ENCODE data around the gene GPR75. TPM values are rescaled to one million over a fixed set of nuclear protein-coding genes. Genes with fewer than 3 reads are reported as not detected.
A peak's percentile ranks its signal among the peaks of the same experiment; 100 is the strongest.

Gene GPR75
- 2.0 TPM in 2 replicates for total RNA-seq (2012; rRNA removed)

DNA sequence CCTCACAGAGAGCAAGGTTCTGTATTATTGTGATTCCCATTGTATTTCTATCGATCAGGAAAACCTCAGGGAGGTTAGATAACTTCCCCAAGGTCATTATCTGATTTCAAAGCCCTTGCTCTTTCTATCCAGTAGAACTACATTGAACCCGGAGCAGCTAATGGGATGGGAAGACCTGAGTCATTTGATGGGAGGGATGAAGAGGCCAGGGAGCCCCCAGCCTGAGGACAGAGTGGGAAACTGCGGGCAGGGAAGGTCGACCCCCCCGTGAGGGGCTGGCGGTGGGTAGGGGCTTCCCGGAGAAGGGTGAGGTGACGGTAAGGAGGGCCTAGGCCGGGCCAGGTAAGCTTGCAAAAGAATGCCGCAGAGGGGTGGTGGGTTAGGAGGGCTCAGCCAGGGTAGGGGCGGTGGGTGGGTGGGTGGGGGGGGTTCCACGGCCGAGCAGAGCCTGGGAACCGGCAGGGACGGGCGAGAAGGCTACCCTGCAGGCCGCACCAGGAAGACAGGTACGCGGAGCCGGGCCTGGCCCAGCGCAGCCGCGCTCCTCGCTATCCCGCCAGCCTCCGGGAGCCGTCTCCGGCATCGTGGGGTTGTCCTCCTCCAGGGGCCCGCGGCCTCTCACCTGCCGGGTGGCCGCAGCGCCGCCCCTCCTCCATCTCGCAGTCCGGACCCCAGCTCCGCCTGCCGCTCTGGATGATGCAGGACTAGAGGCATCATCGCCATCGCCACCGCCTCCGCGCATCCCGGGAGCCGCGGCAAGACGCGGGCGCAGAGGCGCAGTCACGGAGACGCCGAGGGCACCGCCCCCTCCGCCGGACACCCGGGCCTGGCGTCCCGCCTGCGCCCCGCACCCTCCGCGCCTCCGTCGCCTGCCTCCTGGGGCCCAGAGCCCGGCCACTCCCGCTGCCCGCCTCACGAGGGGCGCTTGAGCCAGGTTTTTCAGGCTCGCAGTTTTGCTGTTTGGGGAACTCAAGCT is at the start of gene GPR75:
Gene GPR75 (minus strand): TSS at position 762 of the 976 bp plus-strand sequence. CDS start 5,211 bp downstream, outside the sequence.
- Histone ChIP-seq H3K4me1 (ENCODE audit: control insufficient read depth, insufficient read depth, low read length) (no peaks in the 10 kb centered on the region), H3K9me3 (replicated peaks; ENCODE audit: low read length) (no peaks in the 10 kb centered on the region), H3K4me3 (ENCODE audit: low read length) (no peak within 1 kb of the TSS), H3K27me3 (ENCODE audit: control insufficient read depth, insufficient read depth, low read length) (no peaks in the 10 kb centered on the region), H3K4me2 (ENCODE audit: low read length) (peak within 1 kb of the TSS; percentile 38), H3K9ac (ENCODE audit: low read depth, low read length) (no peak within 1 kb of the TSS), H3K36me3 (ENCODE audit: insufficient read depth, low read length) (peaks cover 17% of the 10 kb centered on the region)

DNA sequence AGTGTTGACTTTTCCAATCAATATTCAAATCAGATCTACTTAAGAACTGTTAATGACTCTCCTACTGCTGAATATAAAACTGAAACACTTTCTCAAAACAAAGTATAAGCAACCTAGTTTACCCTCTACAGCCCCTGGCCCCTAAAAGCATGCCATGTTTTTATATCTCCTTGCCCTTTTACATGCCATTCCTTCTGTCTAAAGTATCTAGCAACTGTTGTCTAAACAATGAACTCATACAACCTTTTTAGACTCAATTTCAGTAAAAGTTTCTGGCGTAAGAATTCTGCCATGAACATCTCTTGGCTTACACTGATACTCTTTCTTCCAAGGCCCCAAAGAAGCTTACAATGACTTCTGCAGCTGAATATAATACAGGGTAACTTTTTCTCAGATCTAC is 47.8 kb upstream of the GPR75 start:
- Histone ChIP-seq H3K36me3 (ENCODE audit: insufficient read depth, low read length) (peaks cover 72% of the 10 kb centered on the region), H3K4me2 (ENCODE audit: low read length) (no peak overlapping the region), H3K4me3 (ENCODE audit: low read length) (no peak overlapping the region), H3K4me1 (ENCODE audit: control insufficient read depth, insufficient read depth, low read length) (no peaks in the 10 kb centered on the region), H3K9me3 (replicated peaks; ENCODE audit: low read length) (no peaks in the 10 kb centered on the region), H3K27me3 (ENCODE audit: control insufficient read depth, insufficient read depth, low read length) (no peaks in the 10 kb centered on the region), H3K9ac (ENCODE audit: low read depth, low read length) (no peak overlapping the region)

DNA sequence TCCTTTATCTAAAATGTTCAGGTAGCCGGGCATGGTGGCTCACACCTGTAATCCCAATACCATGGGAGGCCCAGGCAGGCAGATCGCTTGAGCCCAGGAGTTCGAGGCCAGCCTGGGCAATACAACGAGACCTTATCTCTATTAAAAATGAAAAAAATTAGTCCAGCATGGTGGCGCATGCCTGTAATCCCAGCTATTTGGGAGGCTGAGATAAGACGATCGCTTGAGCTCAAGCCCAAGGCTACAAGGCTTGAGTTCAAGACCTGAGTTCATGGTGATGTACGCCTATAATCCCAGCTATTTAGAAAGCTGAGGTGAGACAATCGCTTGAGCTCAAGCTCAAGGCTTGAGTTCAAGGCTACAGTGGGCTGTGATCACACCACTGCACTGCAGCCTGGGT is 45.6 kb upstream of the GPR75 start:
- no peak overlapping the region for H3K4me3 ChIP-seq (ENCODE audit: low read length)
- H3K27me3 ChIP-seq (ENCODE audit: control insufficient read depth, insufficient read depth, low read length) = no peaks in the 10 kb centered on the region
- H3K4me1 ChIP-seq (ENCODE audit: control insufficient read depth, insufficient read depth, low read length) = no peaks in the 10 kb centered on the region
- H3K4me2 ChIP-seq (ENCODE audit: low read length) = no peak overlapping the region
- H3K36me3 ChIP-seq (ENCODE audit: insufficient read depth, low read length) = peaks cover 91% of the 10 kb centered on the region
- H3K9me3 ChIP-seq (replicated peaks; ENCODE audit: low read length) = no peaks in the 10 kb centered on the region
- no peak overlapping the region for H3K9ac ChIP-seq (ENCODE audit: low read depth, low read length)

DNA sequence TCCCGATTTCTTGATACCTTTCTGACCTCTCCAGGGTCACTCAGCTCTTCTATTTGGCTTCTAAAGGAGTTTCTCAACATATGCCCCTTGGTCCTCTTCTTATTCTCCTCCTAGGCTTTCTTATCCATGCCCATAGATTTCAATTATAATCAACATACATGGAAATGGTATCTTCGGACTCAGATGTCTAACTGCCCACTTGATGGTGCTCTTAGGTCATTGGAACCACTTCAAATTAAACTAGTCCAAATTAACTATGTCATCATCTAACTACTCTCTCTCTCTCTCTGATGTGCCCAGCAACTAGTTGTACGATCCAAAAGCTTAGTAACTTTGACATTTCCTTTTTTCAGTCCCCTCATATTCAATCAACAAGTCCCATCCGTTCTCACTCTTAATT is 43.2 kb upstream of the GPR75 start:
- Histone ChIP-seq H3K36me3 (ENCODE audit: insufficient read depth, low read length) (peaks cover 81% of the 10 kb centered on the region), H3K4me1 (ENCODE audit: control insufficient read depth, insufficient read depth, low read length) (no peaks in the 10 kb centered on the region), H3K4me2 (ENCODE audit: low read length) (no peak overlapping the region), H3K4me3 (ENCODE audit: low read length) (no peak overlapping the region), H3K27me3 (ENCODE audit: control insufficient read depth, insufficient read depth, low read length) (no peaks in the 10 kb centered on the region), H3K9me3 (replicated peaks; ENCODE audit: low read length) (no peaks in the 10 kb centered on the region), H3K9ac (ENCODE audit: low read depth, low read length) (no peak overlapping the region)

DNA sequence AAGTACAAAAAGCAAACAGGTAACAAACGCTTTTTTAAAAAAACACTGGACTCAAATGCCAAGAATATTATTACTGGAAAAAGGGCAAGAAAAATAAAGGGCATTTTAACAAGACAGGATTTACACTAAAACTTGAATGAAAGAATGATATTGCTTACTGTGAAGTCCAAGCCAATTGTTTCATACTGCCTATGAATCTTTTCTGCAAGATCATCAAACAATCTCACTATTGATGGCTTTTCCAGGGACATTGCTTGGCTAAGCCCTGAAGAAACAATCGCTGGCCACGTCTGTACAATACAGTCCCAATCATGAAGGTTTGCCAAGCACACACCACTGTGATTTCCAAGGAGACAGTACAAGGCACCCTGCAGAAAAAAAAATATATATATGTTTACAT is 41.4 kb upstream of the GPR75 start:
- Histone ChIP-seq H3K9me3 (replicated peaks; ENCODE audit: low read length) (no peaks in the 10 kb centered on the region), H3K9ac (ENCODE audit: low read depth, low read length) (no peak overlapping the region), H3K4me2 (ENCODE audit: low read length) (no peak overlapping the region), H3K27me3 (ENCODE audit: control insufficient read depth, insufficient read depth, low read length) (no peaks in the 10 kb centered on the region), H3K4me3 (ENCODE audit: low read length) (no peak overlapping the region), H3K4me1 (ENCODE audit: control insufficient read depth, insufficient read depth, low read length) (peaks cover 11% of the 10 kb centered on the region), H3K36me3 (ENCODE audit: insufficient read depth, low read length) (peaks cover 73% of the 10 kb centered on the region)

DNA sequence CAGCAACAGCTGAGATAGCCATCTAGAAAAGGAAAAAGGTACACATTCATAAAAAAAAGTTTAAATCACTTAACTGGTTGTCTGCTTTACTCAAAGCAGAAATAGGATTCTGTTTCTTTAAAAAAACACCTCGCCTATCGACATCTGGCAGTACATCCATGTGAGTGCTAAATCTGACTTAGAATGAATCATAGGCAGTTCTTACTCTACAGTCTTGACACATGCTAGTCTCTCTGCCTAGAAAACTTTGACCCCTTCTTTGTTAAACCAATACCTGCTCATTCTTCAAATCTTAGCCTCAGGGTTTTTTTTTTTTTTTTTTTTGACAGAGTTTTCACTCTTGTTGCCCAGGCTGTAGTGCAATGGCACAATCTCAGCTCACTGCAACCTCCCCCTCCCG is 37.1 kb upstream of the GPR75 start:
- Histone ChIP-seq H3K4me2 (ENCODE audit: low read length) (no peak overlapping the region), H3K27me3 (ENCODE audit: control insufficient read depth, insufficient read depth, low read length) (no peaks in the 10 kb centered on the region), H3K36me3 (ENCODE audit: insufficient read depth, low read length) (peaks cover 71% of the 10 kb centered on the region), H3K4me1 (ENCODE audit: control insufficient read depth, insufficient read depth, low read length) (peaks cover 11% of the 10 kb centered on the region), H3K9ac (ENCODE audit: low read depth, low read length) (no peak overlapping the region), H3K4me3 (ENCODE audit: low read length) (no peak overlapping the region), H3K9me3 (replicated peaks; ENCODE audit: low read length) (no peaks in the 10 kb centered on the region)

DNA sequence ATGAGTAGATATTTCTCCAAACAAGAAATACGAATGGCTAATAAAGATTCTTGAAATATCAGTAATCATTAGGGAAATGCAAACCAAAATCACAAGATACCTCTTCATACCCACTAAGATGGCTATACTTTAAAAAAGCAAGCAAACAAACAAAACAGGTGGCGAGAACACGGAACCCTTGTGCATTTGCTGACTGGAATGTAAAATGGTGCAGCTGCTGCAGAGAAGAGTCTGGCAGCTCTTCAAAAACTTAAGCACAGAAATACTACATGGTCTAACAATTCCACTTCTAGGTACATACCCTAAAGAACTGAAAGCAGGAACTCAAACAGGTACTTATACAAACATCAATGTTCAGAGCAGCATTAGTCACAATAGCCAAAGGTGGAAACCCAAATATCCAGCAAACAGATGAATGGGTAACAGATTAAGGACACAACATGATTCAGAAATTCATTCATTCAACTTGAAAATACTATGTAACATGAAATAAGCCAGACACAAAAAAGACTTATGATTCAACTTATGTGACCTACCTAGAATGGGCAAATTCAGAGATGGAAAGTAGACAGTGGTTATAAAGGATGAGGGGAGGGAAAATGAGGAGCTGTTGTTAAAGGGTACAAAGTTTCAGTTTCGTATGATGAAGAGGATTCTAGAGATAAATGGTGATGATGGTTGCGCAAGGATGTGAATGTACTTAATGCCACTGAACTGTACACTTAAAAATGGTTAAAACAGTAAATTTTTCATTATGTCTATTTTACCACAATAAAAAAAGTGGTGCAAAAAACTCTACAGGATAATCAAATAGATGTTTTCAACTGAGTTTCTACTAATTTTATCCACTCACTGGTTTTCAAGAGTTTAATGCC is 26.9 kb upstream of the GPR75 start:
- no peak overlapping the region for H3K4me2 ChIP-seq (ENCODE audit: low read length)
- peaks cover 77% of the 10 kb centered on the region for H3K36me3 ChIP-seq (ENCODE audit: insufficient read depth, low read length)
- no peak overlapping the region for H3K4me3 ChIP-seq (ENCODE audit: low read length)

DNA sequence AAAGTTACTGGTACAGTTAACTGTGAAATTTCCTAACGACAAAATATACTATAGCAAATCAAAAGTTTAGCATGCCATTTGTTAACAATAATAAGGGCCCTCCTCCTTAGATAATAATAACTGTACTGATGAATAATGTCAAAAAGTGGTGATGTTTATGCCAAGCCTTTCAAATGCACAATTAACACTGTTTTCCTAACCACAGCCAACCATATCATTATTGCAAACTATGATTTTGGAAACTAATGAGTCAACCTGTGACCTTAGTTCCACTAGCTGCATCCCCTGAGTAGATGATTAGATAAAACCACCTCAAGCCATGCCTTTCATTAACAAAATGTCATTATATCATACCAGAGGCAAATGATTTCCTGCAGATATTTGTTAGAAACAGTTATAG is 25.1 kb upstream of the GPR75 start:
- Histone ChIP-seq H3K4me2 (ENCODE audit: low read length) (no peak overlapping the region), H3K9ac (ENCODE audit: low read depth, low read length) (no peak overlapping the region), H3K4me3 (ENCODE audit: low read length) (no peak overlapping the region), H3K27me3 (ENCODE audit: control insufficient read depth, insufficient read depth, low read length) (no peaks in the 10 kb centered on the region), H3K4me1 (ENCODE audit: control insufficient read depth, insufficient read depth, low read length) (peaks cover 17% of the 10 kb centered on the region), H3K36me3 (ENCODE audit: insufficient read depth, low read length) (peaks cover 61% of the 10 kb centered on the region), H3K9me3 (replicated peaks; ENCODE audit: low read length) (no peaks in the 10 kb centered on the region)

More for the DNA sequence above, 26.9 kb upstream of the GPR75 start:
- Histone ChIP-seq H3K27me3 (ENCODE audit: control insufficient read depth, insufficient read depth, low read length) (no peaks in the 10 kb centered on the region), H3K9me3 (replicated peaks; ENCODE audit: low read length) (no peaks in the 10 kb centered on the region), H3K4me1 (ENCODE audit: control insufficient read depth, insufficient read depth, low read length) (peaks cover under 1% of the 10 kb centered on the region), H3K9ac (ENCODE audit: low read depth, low read length) (no peak overlapping the region)

DNA sequence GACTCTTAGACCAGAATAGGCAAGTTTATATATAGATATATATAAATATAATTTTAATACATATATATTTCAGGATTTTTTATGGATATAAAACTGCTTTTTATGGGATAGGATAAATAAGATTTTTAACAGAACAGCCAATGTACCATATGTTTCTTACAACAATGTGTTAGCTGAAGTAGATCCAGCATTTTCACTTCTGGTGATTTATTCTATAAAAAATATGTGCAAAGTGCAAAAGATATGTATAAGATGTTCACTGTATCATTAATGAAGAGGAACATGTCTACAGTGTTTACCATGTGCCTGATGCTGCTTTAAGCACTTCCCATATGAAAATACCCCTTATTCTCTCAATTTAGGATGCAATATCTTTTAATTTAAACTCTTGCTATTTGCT is 22.2 kb upstream of the GPR75 start:
- H3K36me3 ChIP-seq (ENCODE audit: insufficient read depth, low read length) = peaks cover 52% of the 10 kb centered on the region
- H3K4me1 ChIP-seq (ENCODE audit: control insufficient read depth, insufficient read depth, low read length) = peaks cover 21% of the 10 kb centered on the region
- no peak overlapping the region for H3K4me3 ChIP-seq (ENCODE audit: low read length)
- H3K27me3 ChIP-seq (ENCODE audit: control insufficient read depth, insufficient read depth, low read length) = no peaks in the 10 kb centered on the region
- no peaks in the 10 kb centered on the region for H3K9me3 ChIP-seq (replicated peaks; ENCODE audit: low read length)
- no peak overlapping the region for H3K4me2 ChIP-seq (ENCODE audit: low read length)
- H3K9ac ChIP-seq (ENCODE audit: low read depth, low read length) = no peak overlapping the region

DNA sequence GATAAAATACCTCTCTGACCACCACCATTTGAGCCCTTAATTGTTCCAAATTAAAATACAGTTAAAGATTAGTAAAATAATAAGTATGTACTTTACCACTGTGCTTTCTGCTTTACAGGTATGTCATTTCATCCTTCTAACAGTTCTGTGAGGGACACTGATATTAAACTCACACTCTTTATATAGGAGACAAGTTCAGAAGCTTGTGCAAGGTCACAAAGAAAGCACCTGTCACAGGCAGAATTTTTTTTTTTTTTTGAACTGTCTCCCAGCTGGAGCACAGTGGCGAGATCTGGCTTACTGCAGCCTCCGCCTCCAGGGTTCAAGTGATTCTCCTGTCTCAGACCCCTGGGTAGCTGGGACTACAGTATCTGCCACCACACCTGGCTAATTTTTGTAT is 21.6 kb upstream of the GPR75 start:
- Histone ChIP-seq H3K4me1 (ENCODE audit: control insufficient read depth, insufficient read depth, low read length) (peaks cover 21% of the 10 kb centered on the region), H3K4me2 (ENCODE audit: low read length) (no peak overlapping the region), H3K9me3 (replicated peaks; ENCODE audit: low read length) (no peaks in the 10 kb centered on the region), H3K9ac (ENCODE audit: low read depth, low read length) (no peak overlapping the region), H3K36me3 (ENCODE audit: insufficient read depth, low read length) (peaks cover 46% of the 10 kb centered on the region), H3K4me3 (ENCODE audit: low read length) (no peak overlapping the region), H3K27me3 (ENCODE audit: control insufficient read depth, insufficient read depth, low read length) (no peaks in the 10 kb centered on the region)

DNA sequence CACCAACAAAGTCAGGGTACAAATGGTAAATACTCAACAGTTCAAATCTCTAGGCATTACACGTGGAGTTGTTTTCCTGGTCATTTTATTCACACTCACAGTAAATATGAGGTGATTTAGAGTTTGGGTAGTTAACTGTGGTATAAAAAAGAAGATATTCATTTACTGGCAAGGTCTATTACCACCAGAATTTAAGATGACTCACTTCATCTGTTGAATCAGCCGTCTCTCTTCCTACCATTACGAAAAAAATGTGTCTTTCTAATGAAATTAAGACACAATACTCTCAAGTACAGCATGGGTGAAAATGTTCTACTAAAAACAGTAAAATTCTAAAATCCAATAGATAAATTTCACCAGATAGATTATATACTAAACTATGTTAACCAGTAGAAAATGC is 21.0 kb upstream of the GPR75 start:
- no peak overlapping the region for H3K4me2 ChIP-seq (ENCODE audit: low read length)
- H3K4me1 ChIP-seq (ENCODE audit: control insufficient read depth, insufficient read depth, low read length) = peaks cover 21% of the 10 kb centered on the region
- no peaks in the 10 kb centered on the region for H3K9me3 ChIP-seq (replicated peaks; ENCODE audit: low read length)
- H3K4me3 ChIP-seq (ENCODE audit: low read length) = no peak overlapping the region
- peaks cover 48% of the 10 kb centered on the region for H3K36me3 ChIP-seq (ENCODE audit: insufficient read depth, low read length)
- H3K9ac ChIP-seq (ENCODE audit: low read depth, low read length) = no peak overlapping the region
- no peaks in the 10 kb centered on the region for H3K27me3 ChIP-seq (ENCODE audit: control insufficient read depth, insufficient read depth, low read length)
